ENCODE measurements around the gene SBNO1. TPM values are rescaled to one million over a fixed set of nuclear protein-coding genes. Genes with fewer than 3 reads are reported as not detected.

The SBNO1 gene
- total RNA-seq, 1 donor from 2014 or later = 9.8 TPM

- DNase-seq (ENCODE audit: low spot score in 2 of 2) = no peak
- intact Hi-C loops (cut with DNase I) = loop anchor here (5.0 kb wide), 1 partner anchor 169 kb away; the partner anchor contains the start of gene RILPL1
- H3K36me3 ChIP-seq = no peaks in the 10 kb centered on the region
- H3K9me3 ChIP-seq = no peaks in the 10 kb centered on the region
- TF ChIP-seq CTCF (IDR thresholded peaks at IDR 0.05) = no peak
- peaks cover 4 to 22% of the 10 kb centered on the region in 2 donors for H3K4me1 ChIP-seq
- peak overlapping the region; percentile 89 to 93 for H3K4me3 ChIP-seq
- no peaks in the 10 kb centered on the region for H3K27me3 ChIP-seq
- peak overlapping the region; percentile 90 to 92 for H3K27ac ChIP-seq
Measured at GRCh38 chr12:123363390-123363739, 1.3 kb downstream of the SBNO1 start.

- Histone ChIP-seq H3K36me3 (no peaks in the 10 kb centered on the region), H3K9me3 (no peaks in the 10 kb centered on the region), H3K27ac (no peak overlapping the region), H3K4me1 (peaks cover 4 to 11% of the 10 kb centered on the region in 2 donors), H3K4me3 (no peak overlapping the region), H3K27me3 (no peaks in the 10 kb centered on the region)
- DNase-seq (ENCODE audit: low spot score in 2 of 2) = no peak
- intact Hi-C loops (cut with DNase I) = no loop called here
- TF ChIP-seq CTCF (IDR thresholded peaks at IDR 0.05) = no peak
Measured at GRCh38 chr12:123358035-123358434, 6.6 kb downstream of the SBNO1 start.

- DNase-seq (ENCODE audit: low spot score in 2 of 2) = no peak
- peaks cover 0 to 3% of the 10 kb centered on the region in 2 donors for H3K4me1 ChIP-seq
- H3K4me3 ChIP-seq = no peak overlapping the region
Measured at GRCh38 chr12:123356159-123356670, 8.4 kb downstream of the SBNO1 start.

GRCh38 chr12:123354600-123354999 lies 10.0 kb downstream of the SBNO1 start:
- DNase-seq (ENCODE audit: low spot score in 2 of 2) = no peak
- Histone ChIP-seq H3K27ac (no peak overlapping the region), H3K27me3 (no peaks in the 10 kb centered on the region), H3K9me3 (no peaks in the 10 kb centered on the region), H3K4me3 (no peak overlapping the region), H3K36me3 (peaks cover 0 to 5% of the 10 kb centered on the region in 2 donors), H3K4me1 (no peaks in the 10 kb centered on the region)
- intact Hi-C loops (cut with DNase I) = no loop called here
- TF ChIP-seq CTCF (IDR thresholded peaks at IDR 0.05) = no peak

More at GRCh38 chr12:123356159-123356670, 8.4 kb downstream of the SBNO1 start:
- no peak for TF ChIP-seq CTCF (IDR thresholded peaks at IDR 0.05)
- Histone ChIP-seq H3K27ac (no peak overlapping the region), H3K9me3 (no peaks in the 10 kb centered on the region), H3K27me3 (no peaks in the 10 kb centered on the region), H3K36me3 (no peaks in the 10 kb centered on the region)
- intact Hi-C loops (cut with DNase I) = no loop called here

- Histone ChIP-seq H3K4me1 (no peaks in the 10 kb centered on the region), H3K36me3 (peaks cover 13 to 36% of the 10 kb centered on the region in 2 donors), H3K27ac (no peak overlapping the region), H3K27me3 (no peaks in the 10 kb centered on the region), H3K4me3 (no peak overlapping the region), H3K9me3 (no peaks in the 10 kb centered on the region)
- intact Hi-C loops (cut with DNase I) = no loop called here
- no peak for TF ChIP-seq CTCF (IDR thresholded peaks at IDR 0.05)
- no peak for DNase-seq (ENCODE audit: low spot score in 2 of 2)
Measured at GRCh38 chr12:123351349-123351748, 13.3 kb downstream of the SBNO1 start.

GRCh38 chr12:123346946-123347345 lies 17.7 kb downstream of the SBNO1 start:
- Histone ChIP-seq H3K36me3 (peaks cover 39 to 77% of the 10 kb centered on the region in 2 donors), H3K27me3 (no peaks in the 10 kb centered on the region), H3K27ac (no peak overlapping the region), H3K4me1 (no peaks in the 10 kb centered on the region), H3K4me3 (no peak overlapping the region), H3K9me3 (no peaks in the 10 kb centered on the region)
- DNase-seq (ENCODE audit: low spot score in 2 of 2) = no peak
- TF ChIP-seq CTCF (IDR thresholded peaks at IDR 0.05) = no peak
- intact Hi-C loops (cut with DNase I) = no loop called here
